OCI-LY1 (cell line): ENCODE results near the gene PCNX3.

Source experiments
- CTCF ChIP-seq: fragments of 200-600 bp; sonication (generic), shearing (Covaris generic); IDR thresholded peaks from 2 replicates; pipeline ENCODE4 v1.5.1; 2017; ENCODE audit warnings: mild to moderate bottlenecking, antibody characterized with exemption, low read length, moderate library complexity, mixed read lengths
- EZH2 ChIP-seq: fragments of 200-600 bp; sonication (generic), shearing (Covaris generic); IDR thresholded peaks from 2 replicates; pipeline ENCODE4 v1.8.0; 2017; ENCODE audit warnings: borderline replicate concordance, mixed run types, mild to moderate bottlenecking, antibody characterized with exemption, low read length, moderate library complexity, mixed read lengths

- no peak for TF ChIP-seq EZH2
- TF ChIP-seq CTCF = no peak
Measured at GRCh38 chr11:65653229-65654225, 38.0 kb downstream of the PCNX3 start.
